GM23338 (cell line): ENCODE measurements around the gene SCRT2. TPM values are rescaled to one million over a fixed set of nuclear protein-coding genes. Genes with fewer than 3 reads are reported as not detected.

ENCODE experiments used
- ATAC-seq: fragments of 200-7000 bp; cut with Tn5 transposase; 3 replicates; pipeline ENCODE4 v1.9.1; 2020
- DNase-seq: peaks from one replicate; pipeline ENCODE4 v3.0.0-alpha.2; 2015; ENCODE audit warnings: low spot score
- H2AFZ ChIP-seq: fragments of 200-600 bp; sonication (generic); 2 replicates; pipeline ENCODE4 v1.8.0; 2016; ENCODE audit warnings: antibody characterized with exemption, mild to moderate bottlenecking, moderate library complexity
- H3F3A ChIP-seq: fragments of 200-600 bp; sonication (generic); replicated peaks from 2 replicates; pipeline ENCODE4 v1.8.0; 2017; ENCODE audit warnings: antibody characterized with exemption, mixed run types, low read depth
- H3K27ac ChIP-seq: fragments of 200-600 bp; sonication (generic); 2 replicates; pipeline ENCODE4 v1.6.1; 2016; ENCODE audit warnings: low read depth
- H3K27me3 ChIP-seq: fragments of 200-600 bp; sonication (generic); 2 replicates; pipeline ENCODE4 v1.8.0; 2016; ENCODE audit warnings: mild to moderate bottlenecking, mixed run types, moderate library complexity; ENCODE audit not compliant: insufficient read depth
- H3K36me3 ChIP-seq: fragments of 200-600 bp; sonication (generic); 2 replicates; pipeline ENCODE4 v1.8.0; 2016; ENCODE audit warnings: mild to moderate bottlenecking; ENCODE audit not compliant: insufficient read depth
- H3K4me1 ChIP-seq: fragments of 200-600 bp; sonication (generic); 2 replicates; pipeline ENCODE4 v1.8.0; 2016; ENCODE audit warnings: mild to moderate bottlenecking, moderate library complexity; ENCODE audit not compliant: insufficient read depth
- H3K4me2 ChIP-seq: fragments of 200-600 bp; sonication (generic); 2 replicates; pipeline ENCODE4 v1.7.1; 2017; ENCODE audit warnings: mixed run types
- H3K4me3 ChIP-seq: fragments of 200-600 bp; sonication (generic); 2 replicates; pipeline ENCODE4 v1.6.1; 2016; ENCODE audit warnings: mixed run types
- H3K79me2 ChIP-seq: fragments of 200-600 bp; sonication (generic); replicated peaks from 2 replicates; pipeline ENCODE4 v1.8.0; 2017; ENCODE audit warnings: mild to moderate bottlenecking; ENCODE audit not compliant: insufficient read depth
- H3K9me2 ChIP-seq: fragments of 200-600 bp; sonication (generic); 2 replicates; pipeline ENCODE4 v1.8.0; 2017; ENCODE audit not compliant: insufficient read depth
- H4K20me1 ChIP-seq: fragments of 200-600 bp; sonication (generic); replicated peaks from 2 replicates; pipeline ENCODE4 v1.8.0; 2017; ENCODE audit warnings: mild to moderate bottlenecking; ENCODE audit not compliant: insufficient read depth
- H3K27ac Mint-ChIP-seq: 2 replicates; pipeline ENCODE4 v1.8.0; 2020; ENCODE audit warnings: inconsistent platforms, mild to moderate bottlenecking, moderate library complexity, mixed read lengths
- H3K27me3 Mint-ChIP-seq: 3 replicates; pipeline ENCODE4 v1.8.0; 2022; ENCODE audit warnings: low read depth, mild to moderate bottlenecking, moderate library complexity, mixed read lengths, inconsistent platforms; ENCODE audit not compliant: insufficient read depth, poor library complexity
- H3K36me3 Mint-ChIP-seq: 3 replicates; pipeline ENCODE4 v1.8.0; 2021; ENCODE audit warnings: low read depth, mild to moderate bottlenecking, inconsistent platforms, moderate library complexity, mixed read lengths
- H3K4me1 Mint-ChIP-seq: 3 replicates; pipeline ENCODE4 v1.8.0; 2020; ENCODE audit warnings: mild to moderate bottlenecking, inconsistent platforms, mixed read lengths
- H3K4me3 Mint-ChIP-seq: 3 replicates; pipeline ENCODE4 v1.8.0; 2021; ENCODE audit warnings: moderate library complexity, mild to moderate bottlenecking, inconsistent platforms, mixed read lengths
- H3K9me3 Mint-ChIP-seq: 3 replicates; pipeline ENCODE4 v1.8.0; 2020; ENCODE audit warnings: moderate library complexity, mild to moderate bottlenecking, inconsistent platforms, mixed read lengths
- CREB1 ChIP-seq: fragments of 250-450 bp; sonication (Bioruptor Pico); IDR thresholded peaks from 2 replicates; pipeline ENCODE4 v1.5.0; 2020; ENCODE audit warnings: low read depth, mild to moderate bottlenecking, moderate library complexity
- CTCF ChIP-seq, 2 experiments: fragments of 200-600 bp in 1 of 2; sonication (generic) in 1 of 2; conservative IDR thresholded peaks; 2 replicates each; pipeline versions ENCODE4 v1.5.1 to v1.6.1; 2016 to 2017; ENCODE audit warnings: antibody characterized with exemption in 2 of 2, low read depth in 2 of 2, mild to moderate bottlenecking in 2 of 2, moderate library complexity in 1 of 2
- ETS1 ChIP-seq: IDR thresholded peaks from 2 replicates; pipeline ENCODE4 v1.6.1; 2016; ENCODE audit warnings: antibody characterized with exemption
- EZH2 ChIP-seq: fragments of 200-600 bp; sonication (generic); IDR thresholded peaks from one replicate; pipeline ENCODE4 v1.8.0; 2017; ENCODE audit warnings: antibody characterized with exemption, mild to moderate bottlenecking, low read depth; ENCODE audit not compliant: unreplicated experiment
- EZH2phosphoT487 ChIP-seq: fragments of 200-600 bp; sonication (generic); IDR thresholded peaks from one replicate; pipeline ENCODE4 v1.8.1; 2018; ENCODE audit warnings: antibody characterized with exemption; ENCODE audit not compliant: unreplicated experiment
- JUNB ChIP-seq: IDR thresholded peaks from one replicate; pipeline ENCODE4 v1.6.1; 2016; ENCODE audit warnings: antibody characterized with exemption; ENCODE audit not compliant: unreplicated experiment
- NANOG ChIP-seq: IDR thresholded peaks from 2 replicates; pipeline ENCODE4 v1.6.1; 2016; ENCODE audit warnings: antibody characterized with exemption, borderline replicate concordance
- POLR2AphosphoS5 ChIP-seq: IDR thresholded peaks from 2 replicates; pipeline ENCODE4 v1.6.1; 2016; ENCODE audit warnings: antibody characterized with exemption, low read depth
- REST ChIP-seq: IDR thresholded peaks from one replicate; pipeline ENCODE4 v1.6.1; 2018; ENCODE audit warnings: antibody characterized with exemption; ENCODE audit not compliant: unreplicated experiment
- STAT1 ChIP-seq: IDR thresholded peaks from one replicate; pipeline ENCODE4 v1.6.1; 2016; ENCODE audit warnings: antibody characterized with exemption; ENCODE audit not compliant: unreplicated experiment
- ZNF114 ChIP-seq: fragments of 250-450 bp; sonication (Bioruptor Pico); IDR thresholded peaks from 2 replicates; pipeline ENCODE4 v1.5.0; 2020; ENCODE audit warnings: mild to moderate bottlenecking, moderate library complexity
- ZNF331 ChIP-seq: fragments of 250-450 bp; sonication (Bioruptor Pico); IDR thresholded peaks from 2 replicates; pipeline ENCODE4 v1.5.0; 2020; ENCODE audit warnings: low read depth, mild to moderate bottlenecking, moderate library complexity
- ZNF462 ChIP-seq: fragments of 250-450 bp; sonication (Bioruptor Pico); IDR thresholded peaks from 2 replicates; pipeline ENCODE4 v1.5.0; 2020; ENCODE audit warnings: mild to moderate bottlenecking, moderate library complexity
- polyA plus RNA-seq: library from polyadenylated mRNA; unstranded; fragments of >200 nt; fragmentation: Nextera tagmentation; extraction: Ambion mirVana; gene quantifications from 2 replicates; pipeline ENCODE4 v1.2.1, GENCODE V29; 2016
- total RNA-seq: library from RNA; depleted of rRNA; stranded (reverse); fragments of >200 nt; shearing (Covaris generic); gene quantifications from 2 replicates; pipeline ENCODE4 v1.2.3, GENCODE V29; 2014

Gene SCRT2
- total and polyA plus RNA-seq, 2 experiments from 2014 or later: 0.31 TPM; not detected in 1

GRCh38 chr20:699342-699741 lies 23.7 kb upstream of the SCRT2 start:
- no peak overlapping the region for H3K27ac ChIP-seq
- no peak for DNase-seq
- H3K4me3 Mint-ChIP-seq: no peak overlapping the region

More at GRCh38 chr20:699342-699741, 23.7 kb upstream of the SCRT2 start:
- no peaks in the 10 kb centered on the region for H3K9me2 ChIP-seq
- Mint-ChIP-seq H3K9me3 (no peaks in the 10 kb centered on the region), H3K4me1 (peaks cover 29% of the 10 kb centered on the region), H3K27me3 (peaks cover 6% of the 10 kb centered on the region), H3K27ac (no peak overlapping the region), H3K36me3 (no peaks in the 10 kb centered on the region)
- no peaks in the 10 kb centered on the region for H4K20me1 ChIP-seq
- TF ChIP-seq ETS1 (no peak), NANOG (no peak), ZNF462 (CRISPR knock-in tag) (no peak), EZH2phosphoT487 (no peak), CREB1 (CRISPR knock-in tag) (no peak), EZH2 (no peak), ZNF114 (no peak), STAT1 (no peak), POLR2AphosphoS5 (no peak), ZNF331 (CRISPR knock-in tag) (no peak), REST (no peak), JUNB (no peak), CTCF (conservative IDR thresholded peaks at IDR 0.05; ENCODE audit: low read depth in 2 of 2) (no peak)
- peak; percentile 72 for ATAC-seq
- no peak overlapping the region for H3K4me3 ChIP-seq
- no peaks in the 10 kb centered on the region for H3K79me2 ChIP-seq
- no peaks in the 10 kb centered on the region for H3K36me3 ChIP-seq
- peaks cover 13% of the 10 kb centered on the region for H3K4me1 ChIP-seq
- H3F3A ChIP-seq: no peaks in the 10 kb centered on the region
- peak overlapping the region; percentile 60 for H3K4me2 ChIP-seq
- H3K27me3 ChIP-seq: no peaks in the 10 kb centered on the region
- peak overlapping the region; percentile 76 for H2AFZ ChIP-seq
